Body of pancreas (tissue), 4 donors: ENCODE data around the gene VMAC.

Experiments
- CTCF ChIP-seq, 7 experiments: fragments of 450-650 bp in 4 of 7; fragments of 200-600 bp in 3 of 7; sonication (generic) in 3 of 7; IDR thresholded peaks; one replicate each; pipeline ENCODE4 v1.5.1; 2016 to 2019; ENCODE audit warnings: antibody characterized with exemption in 7 of 7
- POLR2A ChIP-seq, 3 donors: fragments of 450-650 bp; IDR thresholded peaks; one replicate each; pipeline ENCODE4 v1.6.1; 2016; ENCODE audit warnings: antibody characterized with exemption in 3 of 3, mild to moderate bottlenecking in 2 of 3

- TF ChIP-seq CTCF (IDR thresholded peaks at IDR 0.05): peak in 1 of 7 experiments; percentile 7
- TF ChIP-seq POLR2A (IDR thresholded peaks at IDR 0.05): no peak
Observed at GRCh38 chr19:5956728-5957127, 52.1 kb downstream of the VMAC start.
